Activated naive CD4-positive, alpha-beta T cell treated with anti-CD3 and anti-CD28 coated beads for 36 hours (primary cell): ENCODE data around the gene ARHGAP19. TPM values are rescaled to one million over a fixed set of nuclear protein-coding genes. Genes with fewer than 3 reads are reported as not detected.
A peak's percentile ranks its signal among the peaks of the same experiment; 100 is the strongest.

Source experiments
- CTCF ChIA-PET: fragments of 350-600 bp; sonication (Branson Sonifier 250); formaldehyde crosslinking; loops from one replicate; lab custom pipeline; 2021; ENCODE audit warnings: antibody characterized with exemption; lab: Charles Lee
- DNase-seq: peaks from one replicate; pipeline ENCODE4 v3.0.0-alpha.2; 2020
- H3K27ac Mint-ChIP-seq: one replicate; pipeline ENCODE4 v1.8.0; 2021; ENCODE audit warnings: mild to moderate bottlenecking, mixed read lengths
- H3K27me3 Mint-ChIP-seq: one replicate; pipeline ENCODE4 v1.8.0; 2021; ENCODE audit warnings: low read depth, mixed read lengths
- H3K36me3 Mint-ChIP-seq: one replicate; pipeline ENCODE4 v1.8.0; 2021; ENCODE audit warnings: low read depth, mixed read lengths
- H3K4me1 Mint-ChIP-seq: one replicate; pipeline ENCODE4 v1.8.0; 2021; ENCODE audit warnings: low read depth, mixed read lengths
- H3K4me3 Mint-ChIP-seq: one replicate; pipeline ENCODE4 v1.8.0; 2021; ENCODE audit warnings: mild to moderate bottlenecking, moderate library complexity, mixed read lengths
- H3K9me3 Mint-ChIP-seq: one replicate; pipeline ENCODE4 v1.8.0; 2021; ENCODE audit warnings: mixed read lengths
- intact Hi-C: fragments of 100-400 bp; cut with micrococcal nuclease; formaldehyde crosslinking; loops from one replicate; pipeline ENCODE4 v1.15.1; 2023
- total RNA-seq, 2 experiments: library from RNA; stranded (reverse); gene quantifications; one replicate each; pipeline ENCODE4 v1.2.3, GENCODE V29; 2021

The ARHGAP19 gene
- total RNA-seq, 2 experiments from 2014 or later: 76.7 to 91.9 TPM

GRCh38 chr10:97332591-97333350 lies 40.3 kb upstream of the ARHGAP19 start:
- H3K36me3 Mint-ChIP-seq: peaks cover 4% of the 10 kb centered on the region
- H3K27me3 Mint-ChIP-seq: no peaks in the 10 kb centered on the region
- no peaks in the 10 kb centered on the region for H3K9me3 Mint-ChIP-seq
- intact Hi-C loops: loop anchor here (1.0 to 10.0 kb wide), 8 partner anchors 12 to 745 kb away; partner anchors contain the start of genes LCOR, PI4K2A and TM9SF3
- peak; percentile 22 for DNase-seq
- peak overlapping the region; percentile 63 for H3K27ac Mint-ChIP-seq
- H3K4me3 Mint-ChIP-seq: peak overlapping the region; percentile 75
- CTCF ChIA-PET: interaction anchor here (0.7 to 4.0 kb wide), 11 partner anchors 9 to 260 kb away, joined by 3 to 39 read pairs (median 4); partner anchors contain the start of gene FRAT1
- peaks cover 48% of the 10 kb centered on the region for H3K4me1 Mint-ChIP-seq

- Mint-ChIP-seq H3K27me3 (no peaks in the 10 kb centered on the region), H3K9me3 (no peaks in the 10 kb centered on the region), H3K27ac (no peak overlapping the region), H3K4me1 (peaks cover 58% of the 10 kb centered on the region), H3K36me3 (peaks cover 4% of the 10 kb centered on the region), H3K4me3 (no peak overlapping the region)
- no peak for DNase-seq
- intact Hi-C loops: loop anchor here (5.0 to 10.0 kb wide), 4 partner anchors 114 to 744 kb away; partner anchors contain the start of genes LCOR, PI4K2A and TM9SF3
- CTCF ChIA-PET: interaction anchor here (0.6 to 4.0 kb wide), 6 partner anchors 12 to 259 kb away, joined by 4 to 39 read pairs (median 4); partner anchors contain the start of gene FRAT1
Observed at GRCh38 chr10:97331153-97331703, 38.8 kb upstream of the ARHGAP19 start.

- Mint-ChIP-seq H3K27me3 (no peaks in the 10 kb centered on the region), H3K4me1 (peaks cover 55% of the 10 kb centered on the region), H3K9me3 (no peaks in the 10 kb centered on the region), H3K27ac (no peak overlapping the region), H3K36me3 (peaks cover 4% of the 10 kb centered on the region), H3K4me3 (no peak overlapping the region)
- intact Hi-C loops: loop anchor here (5.0 to 10.0 kb wide), 4 partner anchors 112 to 742 kb away; partner anchors contain the start of genes LCOR, PI4K2A and TM9SF3
- CTCF ChIA-PET: interaction anchor here (1.1 to 2.7 kb wide), 2 partner anchors 10 kb away, joined by 4 to 13 read pairs; partner anchors contain the start of gene FRAT1
- no peak for DNase-seq
Observed at GRCh38 chr10:97329766-97330165, 37.3 kb upstream of the ARHGAP19 start.

- CTCF ChIA-PET: interaction anchor here (1.1 to 1.5 kb wide), 2 partner anchors 9 to 50 kb away, joined by 4 to 5 read pairs; no protein-coding TSS in a partner anchor
- intact Hi-C loops: no loop called here
- Mint-ChIP-seq H3K27me3 (no peaks in the 10 kb centered on the region), H3K9me3 (no peaks in the 10 kb centered on the region), H3K36me3 (peaks cover 4% of the 10 kb centered on the region), H3K4me1 (peaks cover 55% of the 10 kb centered on the region), H3K27ac (peak overlapping the region; percentile 27), H3K4me3 (no peak overlapping the region)
- peak; percentile 19 for DNase-seq
Observed at GRCh38 chr10:97328646-97329453, 36.4 kb upstream of the ARHGAP19 start.

GRCh38 chr10:97327348-97328294 lies 35.2 kb upstream of the ARHGAP19 start:
- DNase-seq: no peak
- Mint-ChIP-seq H3K27me3 (no peaks in the 10 kb centered on the region), H3K4me3 (no peak overlapping the region), H3K9me3 (no peaks in the 10 kb centered on the region), H3K36me3 (peaks cover 4% of the 10 kb centered on the region), H3K27ac (peak overlapping the region; percentile 88), H3K4me1 (peaks cover 45% of the 10 kb centered on the region)
- intact Hi-C loops: no loop called here
- CTCF ChIA-PET: interaction anchor here (1.5 kb wide), 1 partner anchor 49 kb away, joined by 5 read pairs; no protein-coding TSS in a partner anchor

GRCh38 chr10:97325754-97326153 lies 33.3 kb upstream of the ARHGAP19 start:
- Mint-ChIP-seq H3K4me3 (no peak overlapping the region), H3K27ac (no peak overlapping the region), H3K4me1 (peaks cover 43% of the 10 kb centered on the region), H3K36me3 (peaks cover 2% of the 10 kb centered on the region), H3K27me3 (no peaks in the 10 kb centered on the region), H3K9me3 (no peaks in the 10 kb centered on the region)
- DNase-seq: no peak
- intact Hi-C loops: no loop called here
- CTCF ChIA-PET: interaction anchor here (1.5 kb wide), 1 partner anchor 47 kb away, joined by 4 read pairs; no protein-coding TSS in a partner anchor

DNA sequence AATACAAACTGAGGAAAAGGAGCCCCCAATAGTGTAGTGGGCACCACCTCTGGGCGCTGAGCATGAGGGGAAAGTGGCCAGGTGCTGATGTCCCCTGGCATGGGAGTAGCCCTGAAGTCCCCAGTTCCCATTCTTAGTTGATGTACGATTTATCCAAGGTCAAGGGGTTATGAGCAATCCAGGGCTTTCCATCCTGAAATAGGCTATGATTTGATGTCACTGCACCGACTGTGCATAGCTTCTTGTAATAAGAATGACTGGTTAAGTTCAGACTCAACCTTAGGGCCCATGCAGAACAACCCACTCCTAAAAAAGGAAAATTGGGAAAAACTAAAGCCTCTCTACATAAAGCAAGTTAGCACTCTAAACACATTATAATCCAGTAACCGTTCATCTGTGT lies 31.1 kb upstream of the ARHGAP19 start:
- intact Hi-C loops: no loop called here
- DNase-seq: no peak
- Mint-ChIP-seq H3K4me1 (peaks cover 38% of the 10 kb centered on the region), H3K27ac (no peak overlapping the region), H3K27me3 (no peaks in the 10 kb centered on the region), H3K9me3 (no peaks in the 10 kb centered on the region), H3K4me3 (no peak overlapping the region), H3K36me3 (no peaks in the 10 kb centered on the region)
- CTCF ChIA-PET: interaction anchor here (1.1 kb wide), 1 partner anchor 21 kb away, joined by 3 read pairs; no protein-coding TSS in a partner anchor

DNA sequence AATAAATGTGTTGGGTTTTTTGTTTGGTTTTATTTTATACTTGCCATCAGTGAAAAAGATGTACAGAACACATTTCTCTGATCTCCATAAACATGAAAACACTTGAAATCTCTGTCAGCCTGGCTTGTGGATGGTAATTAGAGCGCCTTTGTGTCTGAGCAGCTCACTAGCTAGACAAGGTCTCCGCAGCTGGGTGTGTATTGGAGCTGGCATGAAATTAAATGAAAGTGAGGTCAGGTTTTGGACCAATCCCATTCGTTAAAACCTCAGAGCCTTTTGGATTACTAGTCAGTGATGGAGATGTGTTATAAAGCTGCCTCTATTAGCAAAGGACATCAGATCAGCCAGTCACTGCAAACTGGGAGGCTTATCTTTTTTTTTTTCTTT lies 29.4 kb upstream of the ARHGAP19 start:
- DNase-seq: no peak
- no peaks in the 10 kb centered on the region for H3K27me3 Mint-ChIP-seq
- no peak overlapping the region for H3K4me3 Mint-ChIP-seq
- no peaks in the 10 kb centered on the region for H3K36me3 Mint-ChIP-seq
- H3K4me1 Mint-ChIP-seq: peaks cover 23% of the 10 kb centered on the region
- CTCF ChIA-PET: interaction anchor here (1.2 to 2.2 kb wide), 3 partner anchors 11 to 296 kb away, joined by 3 to 13 read pairs (median 8); no protein-coding TSS in a partner anchor
- intact Hi-C loops: loop anchor here (2.0 kb wide), 1 partner anchor 43 kb away; no protein-coding TSS in a partner anchor
- no peaks in the 10 kb centered on the region for H3K9me3 Mint-ChIP-seq
- no peak overlapping the region for H3K27ac Mint-ChIP-seq

GRCh38 chr10:97321032-97321803 lies 28.8 kb upstream of the ARHGAP19 start:
- intact Hi-C loops: loop anchor here (2.0 kb wide), 1 partner anchor 42 kb away; no protein-coding TSS in a partner anchor
- CTCF ChIA-PET: interaction anchor here (1.2 to 2.2 kb wide), 3 partner anchors 12 to 296 kb away, joined by 3 to 13 read pairs (median 8); no protein-coding TSS in a partner anchor
- peak; percentile 31 for DNase-seq
- Mint-ChIP-seq H3K4me1 (peaks cover 23% of the 10 kb centered on the region), H3K36me3 (no peaks in the 10 kb centered on the region), H3K9me3 (no peaks in the 10 kb centered on the region), H3K4me3 (peak overlapping the region; percentile 87), H3K27me3 (no peaks in the 10 kb centered on the region), H3K27ac (no peak overlapping the region)

- intact Hi-C loops: loop anchor here (1.0 to 2.0 kb wide), 3 partner anchors 13 to 178 kb away; partner anchors contain the start of genes MMS19 and UBTD1
- DNase-seq: peak; percentile 27
- CTCF ChIA-PET: interaction anchor here (1.0 to 2.5 kb wide), 8 partner anchors 8 to 110 kb away, joined by 3 to 14 read pairs (median 10); partner anchors contain the start of gene FRAT2
- Mint-ChIP-seq H3K4me1 (peaks cover 23% of the 10 kb centered on the region), H3K36me3 (no peaks in the 10 kb centered on the region), H3K9me3 (no peaks in the 10 kb centered on the region), H3K27ac (no peak overlapping the region), H3K27me3 (no peaks in the 10 kb centered on the region), H3K4me3 (peak overlapping the region; percentile 87)
Observed at GRCh38 chr10:97320480-97321031, 28.1 kb upstream of the ARHGAP19 start.
